Nucleus accumbens (tissue), 56 donors: ENCODE results near the gene LBH.

ENCODE experiments used
- DNase-seq, 56 donors: peaks; one replicate each; lab custom pipeline; 2025; lab: John Stamatoyannopoulos, UW

Gene LBH

GRCh38 chr2:30233271-30234009, 2.1 kb downstream of the LBH start:
- no peak for DNase-seq

GRCh38 chr2:30234180-30234971, 3.0 kb downstream of the LBH start:
- no peak for DNase-seq

- DNase-seq, result no peak
Observed at GRCh38 chr2:30235008-30235655, 3.8 kb downstream of the LBH start.

- no peak for DNase-seq
Observed at GRCh38 chr2:30235859-30236535, 4.7 kb downstream of the LBH start.

- no peak for DNase-seq
Observed at GRCh38 chr2:30236591-30237238, 5.4 kb downstream of the LBH start.

- DNase-seq, result no peak
Observed at GRCh38 chr2:30237239-30237965, 6.1 kb downstream of the LBH start.

GRCh38 chr2:30237966-30238800, 6.8 kb downstream of the LBH start:
- no peak for DNase-seq

GRCh38 chr2:30239308-30239985, 8.1 kb downstream of the LBH start:
- DNase-seq, result peak in 8 of 56 donors; percentile 8 to 27 (median 16)

- peak in 1 of 56 donors; percentile 24 for DNase-seq
Observed at GRCh38 chr2:30239986-30240752, 8.8 kb downstream of the LBH start.

GRCh38 chr2:30243231-30243630, 11.9 kb downstream of the LBH start:
- DNase-seq, result no peak

- DNase-seq, result no peak
Observed at GRCh38 chr2:30245364-30245763, 14.0 kb downstream of the LBH start.

GRCh38 chr2:30248791-30249190, 17.5 kb downstream of the LBH start:
- DNase-seq, result no peak

- no peak for DNase-seq
Observed at GRCh38 chr2:30249354-30249753, 18.0 kb downstream of the LBH start.

GRCh38 chr2:30250421-30250820, 19.1 kb downstream of the LBH start:
- DNase-seq, result no peak

- peak in 3 of 56 donors; percentile 3 to 12 (median 12) for DNase-seq
Observed at GRCh38 chr2:30252723-30253701, 21.7 kb downstream of the LBH start.
